Fibroblast of gingiva (primary cell): ENCODE measurements around the gene FAM47E.

Experiments
- DNase-seq: peaks from one replicate; pipeline ENCODE4 v3.0.0-alpha.2; 2011; ENCODE audit warnings: low read depth

FAM47E gene

GRCh38 chr4:76301775-76302162 lies 50.2 kb downstream of the FAM47E start:
- no peak for DNase-seq

- no peak for DNase-seq
Observed at GRCh38 chr4:76302826-76303438, 51.4 kb downstream of the FAM47E start.

GRCh38 chr4:76305033-76305687 lies 53.6 kb downstream of the FAM47E start:
- no peak for DNase-seq

- peak; percentile 67 for DNase-seq
Observed at GRCh38 chr4:76305971-76306881, 54.7 kb downstream of the FAM47E start, which contains the start of gene STBD1. Gene STBD1, plus strand, starts transcription at chr4:76306733. Its CDS starts 37 bp downstream, at chr4:76306770.

- DNase-seq: peak; percentile 58
Observed at GRCh38 chr4:76306882-76307659, 55.5 kb downstream of the FAM47E start.

DNA sequence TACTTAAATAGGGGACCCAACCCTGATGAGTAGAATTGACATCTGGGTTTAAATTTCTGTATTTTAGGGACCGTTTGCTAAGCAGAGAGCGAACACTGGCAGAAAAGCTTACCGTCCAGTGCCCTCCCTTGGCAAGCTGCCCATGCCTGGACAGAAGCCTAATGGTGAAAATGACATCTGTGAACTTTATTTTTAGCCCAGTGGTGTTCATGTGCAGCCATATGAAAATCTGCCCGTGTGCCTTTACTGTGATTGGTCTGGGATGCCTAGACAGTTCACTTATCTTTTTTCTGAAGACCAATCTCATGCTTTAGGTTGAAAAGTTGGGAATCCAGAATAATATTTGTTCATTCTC lies 56.1 kb downstream of the FAM47E start:
- DNase-seq: no peak

GRCh38 chr4:76308548-76308947 lies 57.0 kb downstream of the FAM47E start:
- no peak for DNase-seq

- DNase-seq: no peak
Observed at GRCh38 chr4:76309939-76310550, 58.5 kb downstream of the FAM47E start.

- no peak for DNase-seq
Observed at GRCh38 chr4:76310683-76311082, 59.2 kb downstream of the FAM47E start.

- no peak for DNase-seq
Observed at GRCh38 chr4:76311896-76312331, 60.4 kb downstream of the FAM47E start.

GRCh38 chr4:76312457-76312856 lies 60.9 kb downstream of the FAM47E start:
- no peak for DNase-seq

GRCh38 chr4:76313547-76313946 lies 62.0 kb downstream of the FAM47E start:
- DNase-seq: no peak

- no peak for DNase-seq
Observed at GRCh38 chr4:76315267-76315918, 63.9 kb downstream of the FAM47E start.

DNA sequence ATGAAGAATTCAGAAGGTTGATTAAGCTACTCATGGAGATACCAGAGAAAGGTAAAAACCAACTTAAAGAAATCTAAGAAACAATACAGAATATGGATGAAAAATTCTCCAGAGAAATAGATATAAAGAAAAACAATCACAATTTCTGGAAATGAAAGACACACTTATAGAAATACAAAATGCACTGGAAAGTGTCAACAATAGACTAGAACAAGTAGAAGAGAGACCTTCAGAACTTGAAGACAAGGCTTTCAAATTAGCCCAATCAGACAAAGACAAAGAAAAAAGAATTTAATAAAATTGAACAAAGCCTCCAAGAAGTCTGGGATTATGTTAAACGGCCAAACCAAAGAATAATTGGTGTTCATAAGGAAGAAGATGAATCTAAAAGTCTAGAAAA lies 64.6 kb downstream of the FAM47E start:
- DNase-seq: no peak

DNA sequence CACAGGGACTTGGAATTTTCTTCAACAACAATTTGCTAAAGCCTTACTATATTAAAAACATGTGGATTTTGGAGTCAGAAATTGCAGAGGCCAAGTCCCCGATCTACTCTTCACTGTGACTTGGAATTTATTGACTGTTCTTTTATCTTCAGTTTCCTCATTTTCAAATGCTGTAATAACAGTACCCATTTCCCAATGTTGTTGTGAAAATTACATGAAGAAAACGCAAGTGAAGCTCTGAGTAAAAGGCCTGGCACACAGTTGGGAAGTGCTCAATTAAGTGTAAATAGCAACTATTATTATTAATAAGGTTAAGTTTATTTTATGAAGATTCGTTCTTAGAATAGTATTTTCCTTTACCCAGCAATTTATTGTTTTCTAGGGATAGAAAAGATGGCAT lies 70.7 kb downstream of the FAM47E start:
- DNase-seq: no peak

- DNase-seq: no peak
Observed at GRCh38 chr4:76325072-76325471, 73.6 kb downstream of the FAM47E start.

DNA sequence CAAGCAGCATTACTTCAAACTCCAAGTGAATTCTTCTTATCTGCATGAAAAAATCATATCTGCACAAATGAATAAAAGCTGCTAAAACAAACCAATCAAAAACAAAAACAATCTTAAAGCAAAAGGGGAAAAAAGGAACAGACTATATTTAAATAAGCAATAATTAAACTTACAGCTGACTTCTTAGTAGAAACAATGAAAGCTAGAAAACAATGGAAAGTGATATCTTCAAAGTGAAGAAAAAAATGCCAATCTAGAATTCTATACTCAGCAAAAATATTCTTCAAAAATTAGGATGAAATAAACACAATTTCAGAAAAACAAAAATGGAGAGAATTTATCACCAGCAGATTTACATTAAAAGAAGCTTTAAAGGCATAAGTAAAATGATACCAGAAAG lies 75.0 kb downstream of the FAM47E start:
- no peak for DNase-seq
